MM.1S (cell line): ENCODE data around the gene OLIG3.

Experiments used
- DNase-seq: peaks from one replicate; pipeline ENCODE4 v3.0.0-alpha.2; 2015
- H2AFZ ChIP-seq: fragments of 300-600 bp; sonication (generic); 2 replicates; pipeline ENCODE4 v1.6.0; 2016; ENCODE audit warnings: antibody characterized with exemption, low read length
- H3F3A ChIP-seq: fragments of 300-600 bp; sonication (generic); 2 replicates; pipeline ENCODE4 v1.6.1; 2016; ENCODE audit warnings: mild to moderate bottlenecking, antibody characterized with exemption, low read length, moderate library complexity, mixed read lengths; ENCODE audit not compliant: insufficient read depth
- H3K27ac ChIP-seq: fragments of 300-600 bp; sonication (generic); 2 replicates; pipeline ENCODE4 v1.5.1; 2016; ENCODE audit warnings: mild to moderate bottlenecking, low read length
- H3K27me3 ChIP-seq: fragments of 300-600 bp; sonication (generic); replicated peaks from 2 replicates; pipeline ENCODE4 v1.6.0; 2016; ENCODE audit warnings: low read length; ENCODE audit not compliant: insufficient read depth
- H3K36me3 ChIP-seq: fragments of 300-600 bp; sonication (generic); replicated peaks from 2 replicates; pipeline ENCODE4 v1.6.1; 2016; ENCODE audit warnings: mild to moderate bottlenecking, low read length, mixed read lengths; ENCODE audit not compliant: insufficient read depth
- H3K4me1 ChIP-seq: fragments of 300-600 bp; sonication (generic); 2 replicates; pipeline ENCODE4 v1.6.1; 2016; ENCODE audit warnings: low read length, mixed read lengths
- H3K4me2 ChIP-seq: fragments of 300-600 bp; sonication (generic); 2 replicates; pipeline ENCODE4 v1.6.0; 2016; ENCODE audit warnings: low read depth, low read length
- H3K4me3 ChIP-seq: fragments of 300-600 bp; sonication (generic); 2 replicates; pipeline ENCODE4 v1.5.1; 2016; ENCODE audit warnings: low read length, mixed read lengths
- H3K79me2 ChIP-seq: fragments of 300-600 bp; sonication (generic); 2 replicates; pipeline ENCODE4 v1.6.1; 2016; ENCODE audit warnings: mixed run types, low read length, mixed read lengths
- H3K9ac ChIP-seq: fragments of 300-600 bp; sonication (generic); 2 replicates; pipeline ENCODE4 v1.6.1; 2016; ENCODE audit warnings: low read length, mixed read lengths
- H3K9me2 ChIP-seq: fragments of 300-600 bp; sonication (generic); replicated peaks from 2 replicates; pipeline ENCODE4 v1.6.1; 2016; ENCODE audit warnings: mild to moderate bottlenecking, low read length, mixed read lengths; ENCODE audit not compliant: insufficient read depth
- H3K9me3 ChIP-seq: fragments of 300-600 bp; sonication (generic); replicated peaks from 2 replicates; pipeline ENCODE4 v1.6.1; 2016; ENCODE audit warnings: mild to moderate bottlenecking, low read length, mixed read lengths; ENCODE audit not compliant: insufficient read depth
- H4K20me1 ChIP-seq: fragments of 300-600 bp; sonication (generic); 2 replicates; pipeline ENCODE4 v1.6.1; 2016; ENCODE audit warnings: mild to moderate bottlenecking, low read length, moderate library complexity, mixed read lengths; ENCODE audit not compliant: insufficient read depth
- CTCF ChIP-seq: fragments of 300-600 bp; sonication (generic); IDR thresholded peaks from 2 replicates; pipeline ENCODE4 v1.5.1; 2016; ENCODE audit warnings: antibody characterized with exemption, low read length, mixed read lengths
- EZH2 ChIP-seq: fragments of 300-600 bp; sonication (generic); optimal IDR thresholded peaks from 2 replicates; pipeline ENCODE3; 2017; ENCODE audit warnings: low read depth, mild to moderate bottlenecking, antibody characterized with exemption, low read length, mixed read lengths
- EZH2phosphoT487 ChIP-seq: fragments of 300-600 bp; sonication (generic); IDR thresholded peaks from 2 replicates; pipeline ENCODE4 v1.6.1; 2018; ENCODE audit warnings: antibody characterized with exemption, low read length

OLIG3 gene

DNA sequence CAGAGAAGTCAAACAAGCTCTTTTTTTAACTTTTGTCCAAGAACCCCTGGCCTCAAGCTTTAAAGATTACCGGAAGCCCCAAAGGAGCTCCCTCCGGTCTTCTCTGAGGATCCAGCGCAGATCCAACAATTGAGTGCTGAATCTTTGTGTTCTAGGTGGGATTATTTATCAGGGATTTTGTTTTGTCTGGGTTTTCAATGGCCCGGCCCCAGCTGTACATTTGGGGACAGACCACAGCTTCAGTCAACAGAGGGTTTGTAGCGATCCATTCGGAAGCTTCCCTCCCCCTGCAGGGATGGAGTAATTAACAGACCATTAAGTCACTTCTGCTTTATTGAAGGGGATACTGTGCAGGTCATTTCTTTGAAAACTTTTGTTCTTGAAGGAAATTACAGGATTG lies 7.8 kb downstream of the OLIG3 start:
- DNase-seq = no peak
- Histone ChIP-seq H3K4me3 (no peak overlapping the region), H2AFZ (no peak overlapping the region), H4K20me1 (no peaks in the 10 kb centered on the region), H3K27ac (no peak overlapping the region), H3K79me2 (no peaks in the 10 kb centered on the region), H3K9me3 (no peaks in the 10 kb centered on the region), H3K27me3 (0 out of 2 replicates have a peak, but pooled peaks cover 11% of the 10 kb centered on the region), H3K36me3 (no peaks in the 10 kb centered on the region), H3K9ac (no peak overlapping the region), H3K4me1 (no peaks in the 10 kb centered on the region), H3F3A (no peaks in the 10 kb centered on the region), H3K9me2 (no peaks in the 10 kb centered on the region), H3K4me2 (no peak overlapping the region)
- TF ChIP-seq CTCF (no peak), EZH2phosphoT487 (no peak), EZH2 (no peak)

GRCh38 chr6:137480431-137480830 lies 13.8 kb downstream of the OLIG3 start:
- TF ChIP-seq CTCF (no peak), EZH2phosphoT487 (no peak), EZH2 (no peak)
- H3K36me3 ChIP-seq = no peaks in the 10 kb centered on the region
- no peak for DNase-seq
- no peaks in the 10 kb centered on the region for H3K9me2 ChIP-seq
- no peak overlapping the region for H3K9ac ChIP-seq
- no peak overlapping the region for H3K4me3 ChIP-seq
- no peak overlapping the region for H2AFZ ChIP-seq
- no peaks in the 10 kb centered on the region for H4K20me1 ChIP-seq
- no peaks in the 10 kb centered on the region for H3K9me3 ChIP-seq
- no peaks in the 10 kb centered on the region for H3F3A ChIP-seq
- no peaks in the 10 kb centered on the region for H3K4me1 ChIP-seq
- H3K79me2 ChIP-seq = no peaks in the 10 kb centered on the region
- no peaks in the 10 kb centered on the region for H3K27me3 ChIP-seq
- no peak overlapping the region for H3K4me2 ChIP-seq
- H3K27ac ChIP-seq = no peak overlapping the region

DNA sequence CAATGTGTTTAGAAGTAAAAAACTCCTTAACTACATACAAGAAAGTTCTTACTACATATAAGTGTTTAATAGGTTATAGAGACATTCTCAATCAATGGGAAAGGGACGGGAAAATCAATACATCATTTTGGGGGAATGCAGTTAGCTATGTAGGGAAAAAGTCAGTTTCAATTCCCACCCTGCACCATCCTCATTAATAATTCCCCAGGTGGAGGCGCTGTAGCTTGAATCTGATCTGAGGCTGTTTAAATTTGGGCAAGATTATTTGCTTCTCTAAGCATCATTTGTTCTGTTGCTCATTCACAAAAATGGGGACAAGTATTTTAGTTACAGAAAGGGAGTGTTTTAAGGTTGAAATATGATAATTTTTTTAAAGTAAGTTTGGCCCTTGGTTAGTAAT lies 19.1 kb downstream of the OLIG3 start:
- Histone ChIP-seq H2AFZ (no peak overlapping the region), H3K4me2 (no peak overlapping the region), H4K20me1 (no peaks in the 10 kb centered on the region), H3K4me3 (no peak overlapping the region), H3K79me2 (no peaks in the 10 kb centered on the region), H3K4me1 (no peaks in the 10 kb centered on the region), H3F3A (no peaks in the 10 kb centered on the region), H3K9ac (no peak overlapping the region), H3K9me3 (no peaks in the 10 kb centered on the region), H3K27ac (no peak overlapping the region), H3K27me3 (no peaks in the 10 kb centered on the region), H3K9me2 (no peaks in the 10 kb centered on the region), H3K36me3 (no peaks in the 10 kb centered on the region)
- no peak for DNase-seq
- TF ChIP-seq CTCF = 0 out of 2 replicates have a peak, but pooled peaks have one; percentile 7
- no peak for TF ChIP-seq EZH2phosphoT487
